Globus pallidus (tissue), 1 donor: ENCODE results near the gene C1QTNF9B.
"Not testable (repeated sequence)": the region's sequence is repeated elsewhere in the genome, so short reads cannot be mapped to it uniquely, and the experiment has no call there.

Source experiments
- DNase-seq: peaks from one replicate; pipeline ENCODE4 v3.0.0-alpha.2; 2015; ENCODE audit warnings: low spot score

Gene C1QTNF9B

GRCh38 chr13:23893791-23894190 is 3.5 kb downstream of the C1QTNF9B start:
- DNase-seq = not testable (repeated sequence)

DNA sequence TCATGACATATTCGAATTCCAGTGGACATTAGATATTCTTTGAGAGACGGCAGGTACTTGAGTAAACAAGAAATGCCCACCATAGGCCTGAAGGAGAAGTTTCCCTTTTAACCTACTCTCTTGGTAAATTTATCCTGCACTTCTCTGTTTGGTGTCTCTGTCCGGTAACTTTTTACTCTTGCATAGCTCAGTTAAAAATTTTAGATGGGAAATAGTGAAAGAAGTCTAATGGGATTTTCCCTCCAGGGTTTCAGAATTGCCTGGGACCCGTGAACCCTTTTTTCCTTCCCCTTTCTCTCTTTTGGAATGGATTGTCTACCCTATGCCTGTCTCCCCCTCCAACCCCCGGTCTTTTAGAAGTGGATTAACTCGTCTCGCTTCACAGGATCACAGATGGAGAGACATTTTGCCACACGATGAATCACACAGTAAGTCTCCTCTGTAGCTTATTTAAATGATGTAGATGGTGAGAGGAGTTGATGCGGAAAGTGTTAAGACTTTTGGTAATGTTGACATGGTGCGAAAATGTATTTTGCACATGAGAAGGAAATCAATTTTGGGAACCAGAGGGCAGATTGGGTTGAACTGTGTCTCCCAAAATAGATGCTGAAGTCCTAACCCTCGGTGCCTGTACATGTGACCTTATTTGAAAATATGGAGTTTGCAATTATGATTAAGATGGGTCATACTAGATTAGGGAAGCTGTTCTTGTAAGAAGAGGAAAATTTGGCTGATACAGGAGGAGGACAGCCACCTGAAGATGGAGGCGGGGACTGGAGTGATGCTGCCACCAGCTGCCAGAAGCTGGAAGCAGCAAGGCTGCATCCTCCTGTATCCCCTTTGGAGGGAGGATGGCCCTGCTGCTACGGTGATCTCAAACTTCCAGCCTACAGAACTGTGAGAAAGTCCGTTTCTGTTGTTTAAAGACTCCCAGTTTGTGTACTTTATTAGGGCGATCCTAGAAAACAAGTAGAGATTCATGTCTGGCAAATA is 7.4 kb downstream of the C1QTNF9B start:
- no peak for DNase-seq

GRCh38 chr13:23888658-23889614 is 8.4 kb downstream of the C1QTNF9B start, which contains the start of gene MIPEP:
MIPEP (minus strand) TSS chr13:23889400; CDS start chr13:23889320, 80 bp downstream.
- peak; percentile 95 for DNase-seq

DNA sequence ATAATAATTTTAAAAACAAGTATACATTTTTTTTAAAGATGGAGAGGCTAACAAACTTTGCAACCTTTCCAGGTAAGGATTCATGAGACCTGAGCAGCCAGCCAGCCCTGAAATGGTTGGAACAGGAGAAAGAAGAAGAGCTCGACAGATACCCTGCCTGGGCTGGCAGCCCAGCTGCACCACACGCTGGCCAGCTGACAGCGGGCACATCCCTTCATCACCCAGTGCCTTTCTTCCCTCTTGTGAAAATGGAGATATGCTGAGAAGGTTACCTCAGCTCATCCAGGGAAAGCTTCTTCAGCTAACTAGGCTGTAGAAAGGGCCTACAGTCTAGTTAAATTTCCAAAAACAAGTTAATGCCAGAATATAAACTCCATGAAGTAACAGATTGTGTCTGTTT is 12.9 kb downstream of the C1QTNF9B start:
- DNase-seq = peak; percentile 53

GRCh38 chr13:23883255-23883654 is 14.0 kb downstream of the C1QTNF9B start:
- DNase-seq = peak; percentile 68

- DNase-seq = not testable (repeated sequence)
Measured at GRCh38 chr13:23881402-23881800, 15.9 kb downstream of the C1QTNF9B start.

GRCh38 chr13:23880493-23881401 is 16.6 kb downstream of the C1QTNF9B start:
- not testable (repeated sequence) for DNase-seq

GRCh38 chr13:23877286-23877685 is 20.0 kb downstream of the C1QTNF9B start:
- DNase-seq = no peak

- DNase-seq = peak; percentile 63
Measured at GRCh38 chr13:23876265-23876664, 21.0 kb downstream of the C1QTNF9B start.

DNA sequence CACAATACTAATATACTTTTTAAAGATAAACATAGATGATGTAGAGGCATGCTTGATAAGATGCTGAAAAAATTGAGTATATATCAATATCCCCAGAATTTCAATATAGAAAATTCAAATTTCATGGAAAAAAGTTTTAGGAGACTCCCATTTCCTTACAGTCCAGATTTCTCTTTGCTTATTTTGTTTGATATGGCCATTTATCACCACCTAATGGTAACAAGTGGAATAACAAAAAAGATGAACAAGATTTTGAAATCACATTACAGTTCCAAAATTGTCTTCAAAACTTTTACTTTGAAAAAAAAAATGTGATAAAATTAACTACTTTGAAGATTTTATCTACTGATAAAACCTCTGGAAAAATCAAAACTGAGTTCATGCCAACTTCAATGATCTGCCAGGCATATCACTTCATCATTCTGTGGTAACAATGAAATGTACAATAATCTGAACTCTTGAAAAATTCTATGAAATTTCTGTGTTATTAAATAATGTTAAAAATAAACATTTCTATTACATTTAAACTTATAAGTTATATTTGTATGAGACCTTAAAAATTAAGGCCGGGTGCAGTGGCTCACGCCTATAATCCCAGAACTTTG is 25.6 kb downstream of the C1QTNF9B start:
- DNase-seq = no peak

DNA sequence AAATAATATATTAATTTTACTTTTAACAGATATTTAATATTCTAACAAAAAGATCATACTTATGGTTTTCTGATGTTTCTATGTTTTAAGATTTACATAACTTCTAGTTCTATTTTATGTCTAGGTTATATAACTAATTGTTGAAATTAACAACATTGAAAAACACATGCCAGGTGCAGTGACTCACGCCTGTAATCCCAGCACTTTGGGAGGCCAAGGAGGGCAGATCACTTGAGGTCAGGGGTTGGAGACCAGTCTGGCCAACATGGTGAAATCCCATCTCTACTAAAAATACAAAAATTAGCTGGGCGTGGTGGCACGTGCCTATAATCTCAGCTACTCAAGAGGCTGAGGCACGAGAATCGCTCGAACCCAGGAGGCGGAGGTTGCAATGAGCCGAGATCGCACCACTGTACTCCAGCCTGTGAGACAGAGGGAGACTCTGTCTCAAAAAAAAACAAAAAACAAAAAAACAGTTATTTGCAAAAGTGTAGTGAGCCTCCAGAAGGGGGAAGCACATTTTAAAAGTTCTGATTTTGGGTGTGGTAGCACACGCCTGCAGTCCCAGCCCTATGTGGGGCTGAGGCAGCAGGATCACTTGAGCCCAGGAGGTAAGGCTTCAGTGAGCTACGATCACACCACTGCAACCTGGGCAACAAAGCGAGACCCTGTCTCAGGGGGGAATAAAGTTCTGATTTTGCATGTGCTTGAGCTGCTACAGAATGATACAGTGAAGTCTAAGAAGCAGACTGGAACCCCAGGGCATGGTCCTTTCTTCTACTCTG is 26.8 kb downstream of the C1QTNF9B start:
- DNase-seq = no peak

GRCh38 chr13:23868521-23868920 is 28.8 kb downstream of the C1QTNF9B start:
- no peak for DNase-seq

GRCh38 chr13:23867027-23867491 is 30.2 kb downstream of the C1QTNF9B start:
- DNase-seq = no peak

DNA sequence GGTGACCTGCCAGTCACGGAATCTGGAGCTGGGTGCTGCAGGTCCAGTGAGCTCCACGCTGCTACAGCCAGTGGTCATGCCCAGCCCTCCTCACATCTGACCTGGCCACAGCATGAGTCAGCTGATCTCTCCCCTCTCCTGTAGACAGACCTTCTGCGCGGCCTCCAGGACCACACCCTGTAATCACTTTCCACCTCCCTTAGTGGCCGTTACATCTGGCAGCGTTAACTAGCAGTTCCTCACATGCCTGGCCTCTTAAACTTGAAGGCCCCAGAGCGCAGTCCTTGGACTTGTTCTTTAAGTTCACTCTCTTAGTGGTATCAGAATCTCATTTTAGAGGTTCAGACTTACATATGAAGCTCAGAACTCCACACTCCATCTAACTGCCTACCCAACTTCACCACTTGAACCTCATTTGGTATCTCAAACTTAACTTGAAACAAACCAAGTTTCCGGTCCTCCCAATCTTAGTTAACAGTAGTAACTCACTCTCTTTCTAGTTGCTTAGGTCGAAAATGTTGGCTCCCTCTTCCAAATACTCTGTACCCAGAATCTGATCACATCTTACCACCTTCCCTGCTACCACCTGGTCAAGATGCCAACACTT is 30.8 kb downstream of the C1QTNF9B start:
- no peak for DNase-seq

DNA sequence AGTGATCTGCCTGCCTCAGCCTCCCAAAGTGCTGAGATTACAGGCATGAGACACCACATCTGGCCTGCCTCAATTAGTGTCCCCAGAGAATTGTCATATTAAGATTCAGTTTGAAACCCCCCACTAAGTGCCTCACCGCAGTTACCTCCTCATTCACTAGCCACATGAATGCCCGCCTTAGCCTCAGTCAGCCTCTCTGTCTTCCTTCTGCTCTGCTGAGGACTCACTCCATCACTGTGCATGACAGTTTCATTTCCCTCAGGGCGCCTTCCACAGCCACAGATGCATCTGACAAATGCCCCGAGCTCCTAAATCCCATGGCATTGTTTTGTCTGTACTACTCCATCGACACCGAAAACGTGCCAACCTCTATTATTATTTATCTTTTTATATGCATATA is 31.4 kb downstream of the C1QTNF9B start:
- no peak for DNase-seq

DNA sequence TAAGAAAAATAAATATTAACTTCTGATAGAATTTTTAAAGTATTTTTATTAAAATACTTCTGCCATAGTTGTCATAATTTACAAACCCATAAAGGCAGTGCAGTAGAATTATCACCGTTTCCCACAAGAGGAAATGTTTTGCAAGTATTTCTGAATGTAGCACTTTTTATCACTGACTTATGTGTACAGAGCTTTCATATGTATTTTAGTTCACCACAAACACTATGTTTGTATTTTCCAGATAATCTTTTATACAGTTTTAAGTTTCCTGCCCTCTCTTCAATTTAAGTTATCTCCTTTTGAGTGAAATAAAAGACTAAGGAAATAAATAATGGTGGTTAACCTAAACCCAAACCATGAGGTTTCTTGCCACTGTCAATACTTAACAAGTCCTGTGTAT is 32.3 kb downstream of the C1QTNF9B start:
- DNase-seq = no peak

- no peak for DNase-seq
Measured at GRCh38 chr13:23861310-23861709, 36.0 kb downstream of the C1QTNF9B start.

DNA sequence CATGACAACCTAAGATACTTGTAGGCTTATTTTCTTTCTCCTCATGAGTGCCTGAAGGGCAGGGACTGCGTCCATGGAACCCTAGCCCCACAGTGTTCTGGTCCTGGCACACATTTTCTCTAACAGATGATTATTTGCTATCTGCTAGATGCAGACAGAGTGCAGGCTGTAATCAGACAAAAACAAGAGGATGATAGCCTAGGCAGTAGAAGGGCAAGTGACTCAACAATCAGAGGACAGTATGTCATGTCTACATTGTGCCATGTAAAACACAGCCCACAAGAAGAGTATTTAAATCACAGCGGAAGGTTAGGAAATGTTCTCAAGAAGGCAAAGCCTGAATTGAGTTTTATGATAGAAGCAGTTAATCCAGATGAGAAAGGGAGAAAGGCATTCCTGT is 37.4 kb downstream of the C1QTNF9B start:
- DNase-seq = no peak

GRCh38 chr13:23859455-23859854 is 37.8 kb downstream of the C1QTNF9B start:
- no peak for DNase-seq
